HG03280 (cell line): ENCODE data around the gene ARHGAP22.

Experiments
- ATAC-seq: cut with Tn5 transposase; IDR thresholded peaks from one replicate; pipeline ENCODE4 v1.9.1; 2021; ENCODE audit warnings: mild to moderate bottlenecking, moderate library complexity; ENCODE audit not compliant: unreplicated experiment

The ARHGAP22 gene

DNA sequence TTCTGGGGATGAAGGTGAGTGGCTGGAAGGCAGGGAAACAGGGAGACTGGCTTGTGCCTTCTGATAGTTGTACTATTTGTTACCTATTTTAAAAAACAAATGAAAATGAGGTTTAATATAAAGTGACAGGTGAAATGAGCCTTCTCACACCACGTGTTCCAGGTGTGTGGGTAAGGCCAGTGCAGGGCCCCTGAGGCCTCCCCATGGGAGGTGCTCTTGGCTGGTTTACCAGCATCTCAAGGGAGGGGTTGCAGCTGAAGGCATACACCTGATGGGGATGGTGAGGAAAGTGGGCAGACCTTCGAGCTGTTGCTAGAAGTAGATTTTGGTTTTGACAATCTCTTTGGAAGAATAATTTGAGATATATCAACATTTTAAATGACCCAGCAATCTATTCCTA, 103.6 kb downstream of the ARHGAP22 start:
- ATAC-seq = no peak

DNA sequence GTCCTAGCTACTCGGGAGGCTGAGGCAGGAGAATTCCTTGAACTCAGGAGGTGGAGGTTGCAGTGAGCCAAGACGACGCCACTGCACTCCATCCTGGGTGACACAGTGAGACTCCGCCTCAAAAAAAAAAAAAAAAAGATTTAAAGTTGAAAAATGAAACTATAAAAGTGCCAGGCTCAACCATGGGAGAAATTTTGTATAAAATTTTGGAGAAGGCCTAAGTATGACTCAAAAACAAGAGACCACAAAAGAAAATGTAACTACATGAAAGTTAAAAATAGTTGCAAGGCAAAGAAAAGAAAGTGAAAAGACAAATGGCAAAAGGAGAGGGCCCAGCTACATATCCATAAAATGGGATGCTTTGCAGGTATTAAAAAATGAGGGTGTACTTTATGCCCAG, 104.1 kb downstream of the ARHGAP22 start:
- ATAC-seq = no peak

DNA sequence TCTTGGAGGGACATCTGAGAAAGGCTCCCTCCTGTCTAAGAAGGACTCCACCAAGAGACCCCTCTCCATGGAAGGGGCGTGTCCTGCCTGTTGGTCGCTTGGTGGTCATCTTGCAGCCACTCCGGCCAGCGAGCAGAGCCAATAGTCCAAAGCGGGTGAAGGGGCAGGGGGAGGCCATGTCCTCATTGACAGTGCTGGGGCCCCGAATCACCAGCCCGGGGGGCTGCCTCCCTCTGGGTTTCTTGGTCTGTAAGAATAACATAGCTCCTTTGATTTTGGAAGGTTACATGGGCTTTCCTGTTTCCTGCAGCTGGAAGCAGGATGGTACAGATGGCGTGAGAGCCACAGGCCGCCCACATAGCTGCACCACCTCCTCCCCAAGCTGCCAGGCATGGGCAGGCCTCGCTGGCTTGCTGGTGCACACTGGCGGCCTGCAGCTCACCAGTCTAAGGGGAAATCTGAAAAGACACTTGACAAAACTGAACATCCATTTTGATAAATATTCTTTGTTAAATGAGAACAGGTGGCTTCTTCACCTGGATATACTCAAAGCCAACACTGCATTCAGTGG, 105.8 kb downstream of the ARHGAP22 start:
- ATAC-seq = no peak

DNA sequence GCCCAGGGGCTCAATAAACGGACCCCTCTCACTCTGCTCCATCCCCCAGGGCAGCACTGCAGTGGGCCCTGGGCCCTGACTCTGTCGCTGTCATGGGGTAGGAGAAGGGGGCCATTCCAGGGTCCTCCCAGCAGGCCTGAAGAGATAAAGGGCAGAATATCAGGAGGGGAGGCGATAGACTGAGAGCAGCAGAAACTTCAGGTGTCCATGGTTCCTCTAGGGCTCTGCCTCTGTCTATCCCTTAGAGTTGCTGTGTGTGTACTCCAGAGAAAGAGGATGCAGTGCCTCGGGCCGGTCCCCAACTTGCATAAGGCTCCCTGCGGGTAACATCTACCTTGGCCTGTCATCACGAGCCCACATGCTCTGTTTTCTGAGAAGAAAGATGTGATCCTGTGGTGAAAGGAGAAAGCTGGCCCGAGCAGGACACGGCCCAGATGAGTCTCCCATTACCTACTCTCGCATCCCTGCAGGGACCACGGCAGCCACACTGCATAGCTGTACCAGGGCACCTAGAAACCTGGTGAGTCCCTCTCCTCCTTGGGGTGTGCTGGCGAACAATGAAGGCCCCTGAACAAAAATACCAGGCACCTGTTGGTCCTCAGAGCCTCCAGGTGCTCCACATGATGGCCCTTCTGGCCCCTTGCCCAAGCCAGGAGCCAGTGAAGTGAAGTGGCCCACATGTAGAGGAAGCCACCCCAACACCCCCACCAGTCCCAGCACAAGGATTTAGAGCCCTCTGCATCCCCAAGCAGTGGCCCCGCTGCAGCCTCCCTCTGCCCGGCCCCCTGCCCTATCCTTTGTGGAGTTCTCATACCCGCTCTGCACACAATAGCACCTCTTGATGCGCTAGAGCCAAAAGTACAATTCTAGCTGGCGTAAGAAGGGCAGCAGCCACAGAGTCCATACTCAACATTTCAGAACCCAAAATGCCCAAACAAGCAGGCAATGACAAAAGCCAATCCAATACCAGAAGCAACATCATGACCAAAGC, 106.8 kb downstream of the ARHGAP22 start:
- ATAC-seq = no peak

DNA sequence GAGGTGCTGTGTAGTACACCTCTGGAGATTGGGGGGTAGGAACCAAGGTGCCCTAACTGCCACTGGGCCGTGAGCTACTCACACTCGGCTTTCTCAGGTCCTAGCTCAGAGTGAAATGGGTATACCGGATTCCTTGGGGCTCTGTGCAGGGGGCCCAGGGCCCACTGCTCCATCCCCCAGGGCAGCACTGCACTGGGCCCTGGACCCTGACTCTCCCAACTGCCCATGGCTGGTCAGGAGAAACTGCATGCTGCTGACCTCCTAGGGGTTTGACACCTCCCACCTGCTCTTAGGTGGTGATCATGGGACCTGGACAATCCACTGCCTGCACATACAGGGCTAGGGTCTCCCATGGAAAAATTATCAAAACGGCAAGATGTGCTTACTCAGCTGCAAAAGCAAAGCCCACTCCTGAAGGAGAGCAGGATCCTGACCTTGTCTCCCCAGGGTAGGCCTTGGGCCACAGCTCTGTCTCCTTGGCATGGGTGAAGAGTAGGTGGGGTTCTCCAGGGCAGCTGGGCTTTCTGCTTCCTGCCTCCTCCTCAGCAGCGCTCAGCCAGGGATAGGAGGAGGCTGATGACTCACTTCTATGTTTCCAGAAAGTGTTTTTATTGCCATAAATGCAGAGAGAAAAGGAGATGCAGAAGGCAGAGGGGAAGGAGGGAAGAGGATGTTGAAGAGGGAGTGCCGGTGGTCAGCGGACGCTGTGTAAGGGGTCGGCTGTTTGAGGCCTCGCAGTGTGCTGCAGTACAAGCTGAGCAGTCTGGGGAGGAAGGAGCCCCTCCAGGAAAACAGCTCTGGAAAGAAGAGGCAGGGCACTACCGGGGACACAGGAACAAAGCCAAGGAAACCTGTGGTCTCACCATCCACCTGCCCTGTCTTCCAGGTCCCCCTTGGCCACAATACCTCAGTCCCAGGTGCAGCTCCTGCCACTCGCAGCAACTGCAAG, 107.8 kb downstream of the ARHGAP22 start:
- ATAC-seq = no peak

DNA sequence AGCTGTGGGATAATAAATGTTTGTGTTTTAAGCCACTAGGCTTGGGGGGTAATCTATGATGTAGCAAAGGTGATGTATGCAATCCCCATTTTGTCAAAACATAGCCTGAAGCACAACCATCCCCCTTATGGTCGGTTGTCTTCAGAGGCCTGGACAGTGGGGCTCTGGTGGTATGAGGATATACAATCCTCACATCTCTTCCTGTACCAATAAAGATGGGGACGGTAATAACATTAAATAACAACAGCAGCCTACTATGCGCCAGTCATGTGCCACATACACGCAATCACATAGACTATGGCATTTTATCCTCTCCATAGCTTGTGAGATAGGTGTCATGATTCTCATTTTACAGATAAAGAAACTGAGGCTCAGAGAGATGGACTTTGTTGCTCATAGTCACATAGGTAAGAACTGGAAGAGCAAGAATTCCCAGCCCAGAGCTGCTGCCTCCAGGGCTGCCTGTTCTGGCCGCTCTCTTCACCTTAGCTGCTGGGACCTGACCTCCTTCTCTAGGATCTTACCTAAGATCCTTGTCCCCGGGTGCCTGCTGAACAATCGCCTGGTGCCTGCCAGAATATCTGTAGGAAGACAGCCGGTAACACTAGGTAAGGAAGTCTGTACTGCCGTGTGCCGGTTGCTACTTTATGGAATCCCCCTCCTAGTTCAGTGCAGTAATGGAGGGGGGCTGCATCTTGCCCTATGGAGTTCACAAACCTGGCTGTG, 108.6 kb downstream of the ARHGAP22 start:
- ATAC-seq = no peak

DNA sequence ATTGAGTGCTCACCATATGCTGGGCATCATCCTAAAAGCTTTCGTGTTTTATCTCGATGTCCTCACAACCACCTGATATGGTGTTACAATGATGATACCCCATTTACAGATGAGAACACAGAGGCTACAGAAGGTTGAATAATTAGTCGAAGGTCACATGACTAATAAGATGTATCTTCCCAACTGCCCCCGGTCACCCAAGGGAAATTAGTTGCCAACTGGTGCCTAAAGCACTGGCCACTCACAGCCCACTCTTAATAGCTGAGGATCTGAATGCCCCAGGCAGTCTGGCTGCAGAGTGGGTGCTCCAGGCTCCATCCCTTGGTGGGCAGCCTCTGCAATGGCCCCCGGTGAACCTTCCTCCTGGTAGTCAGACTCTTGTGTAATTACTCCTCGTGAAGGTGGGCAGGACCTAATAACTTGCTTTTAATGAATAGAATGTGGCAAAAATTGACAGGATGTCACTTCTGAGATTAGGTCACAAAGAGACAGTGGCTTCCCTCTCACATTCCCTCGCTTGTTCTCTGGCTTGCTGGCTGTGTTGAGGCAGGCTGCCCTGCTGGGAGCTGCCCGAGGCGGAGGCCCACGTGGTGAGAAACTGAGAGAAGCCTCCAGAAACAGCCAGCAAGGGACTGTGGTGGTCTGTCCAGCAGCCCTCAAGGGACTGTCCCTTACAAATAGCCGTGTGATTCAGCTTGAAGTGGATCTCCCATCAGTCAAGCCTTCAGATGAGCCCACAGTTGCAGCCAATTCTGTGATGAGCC, 109.4 kb downstream of the ARHGAP22 start:
- ATAC-seq = no peak

DNA sequence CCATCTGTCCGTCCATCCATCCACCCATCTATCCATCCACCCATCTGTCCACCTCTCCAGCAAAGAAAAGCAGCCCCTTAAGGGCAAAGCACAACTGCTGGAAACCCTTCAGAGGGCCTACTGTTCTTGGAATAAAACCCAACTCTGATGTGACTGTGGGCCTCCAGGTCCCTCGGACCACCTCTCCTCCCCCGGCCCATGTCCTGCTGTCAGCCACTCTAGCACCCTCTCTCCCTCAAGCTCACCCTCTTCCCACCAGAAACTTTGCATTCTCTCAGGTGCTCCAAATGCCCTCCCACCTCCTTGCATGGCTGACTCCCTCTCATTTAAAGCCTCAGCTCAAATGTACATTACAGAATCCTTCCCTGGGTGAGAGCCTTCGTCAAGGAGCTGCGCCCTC, 110.3 kb downstream of the ARHGAP22 start:
- no peak for ATAC-seq

DNA sequence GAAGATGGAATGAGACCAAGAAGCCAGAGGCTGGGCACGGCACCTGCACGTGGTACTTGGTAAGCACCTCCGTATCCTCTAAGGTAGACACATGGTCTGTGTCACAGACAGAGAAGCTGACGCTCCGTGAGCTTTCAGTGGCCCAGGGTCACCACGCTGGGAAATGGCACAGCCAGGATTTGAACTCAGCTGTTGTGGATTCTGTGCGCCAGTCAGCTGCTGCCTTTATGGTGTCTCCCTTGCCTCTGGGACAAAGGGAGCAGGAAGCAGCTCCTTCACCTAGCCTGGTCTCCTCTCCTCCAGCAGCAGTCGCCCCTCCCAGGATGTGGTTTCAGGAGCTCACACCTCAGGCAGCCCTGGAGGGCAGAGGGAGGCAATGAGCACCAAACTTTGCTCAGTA, 110.8 kb downstream of the ARHGAP22 start:
- no peak for ATAC-seq

DNA sequence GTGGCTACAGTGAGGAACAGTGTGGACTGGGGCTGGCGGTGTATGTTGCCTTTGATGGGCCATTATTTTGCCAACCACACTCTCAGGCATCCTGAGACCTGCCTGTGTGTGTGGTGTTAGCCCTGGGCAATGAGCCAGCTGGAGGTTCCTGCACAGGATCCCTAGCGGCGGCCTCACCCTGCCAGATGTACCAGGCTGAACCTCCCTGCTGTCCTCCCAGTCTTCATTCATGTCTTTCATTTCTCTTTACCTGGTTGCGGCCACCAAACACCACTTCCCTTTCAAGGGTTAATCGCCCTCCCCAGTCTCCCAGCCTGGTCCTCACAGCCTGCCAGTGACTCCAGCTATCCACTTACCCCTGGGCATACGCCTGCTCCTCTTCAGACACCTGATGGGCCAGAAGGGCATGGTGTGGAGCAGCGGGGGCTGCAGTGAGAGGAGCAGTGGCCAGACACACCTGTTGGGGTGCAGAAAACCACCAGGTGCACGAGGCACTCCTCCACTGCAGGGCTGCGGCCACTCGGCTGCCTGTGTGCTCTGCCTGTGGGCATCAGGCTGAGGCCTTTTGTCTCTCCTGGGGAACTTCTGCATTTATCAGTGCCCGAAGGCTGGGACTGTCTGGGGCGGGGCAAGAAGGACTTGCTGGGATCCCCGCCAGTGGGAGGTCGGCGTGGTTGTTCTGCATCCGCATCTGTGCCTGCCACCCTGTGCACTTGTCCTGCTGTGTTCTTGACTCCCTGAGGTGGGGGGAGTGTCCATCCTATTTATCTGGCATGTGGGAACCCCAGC, 111.6 kb downstream of the ARHGAP22 start:
- ATAC-seq = no peak

DNA sequence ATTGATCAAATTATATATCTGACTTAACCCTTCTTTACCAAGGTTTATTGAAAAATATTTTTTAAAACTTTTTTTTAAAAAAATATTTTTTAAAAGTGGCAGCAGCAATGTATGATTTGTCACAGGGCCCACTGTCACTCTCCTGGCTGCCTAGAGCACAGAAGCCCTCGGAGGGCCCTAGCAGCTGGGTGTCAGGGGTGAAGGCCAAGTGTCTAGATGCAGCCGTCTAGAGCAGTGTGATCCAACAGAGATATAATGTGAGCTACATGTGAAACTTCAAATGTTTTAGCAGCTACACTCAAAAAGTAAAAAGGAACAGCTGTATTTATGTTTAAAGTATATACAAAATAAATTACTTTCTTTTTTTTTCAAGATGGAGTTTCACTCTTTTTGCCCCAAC, 112.7 kb downstream of the ARHGAP22 start:
- no peak for ATAC-seq

DNA sequence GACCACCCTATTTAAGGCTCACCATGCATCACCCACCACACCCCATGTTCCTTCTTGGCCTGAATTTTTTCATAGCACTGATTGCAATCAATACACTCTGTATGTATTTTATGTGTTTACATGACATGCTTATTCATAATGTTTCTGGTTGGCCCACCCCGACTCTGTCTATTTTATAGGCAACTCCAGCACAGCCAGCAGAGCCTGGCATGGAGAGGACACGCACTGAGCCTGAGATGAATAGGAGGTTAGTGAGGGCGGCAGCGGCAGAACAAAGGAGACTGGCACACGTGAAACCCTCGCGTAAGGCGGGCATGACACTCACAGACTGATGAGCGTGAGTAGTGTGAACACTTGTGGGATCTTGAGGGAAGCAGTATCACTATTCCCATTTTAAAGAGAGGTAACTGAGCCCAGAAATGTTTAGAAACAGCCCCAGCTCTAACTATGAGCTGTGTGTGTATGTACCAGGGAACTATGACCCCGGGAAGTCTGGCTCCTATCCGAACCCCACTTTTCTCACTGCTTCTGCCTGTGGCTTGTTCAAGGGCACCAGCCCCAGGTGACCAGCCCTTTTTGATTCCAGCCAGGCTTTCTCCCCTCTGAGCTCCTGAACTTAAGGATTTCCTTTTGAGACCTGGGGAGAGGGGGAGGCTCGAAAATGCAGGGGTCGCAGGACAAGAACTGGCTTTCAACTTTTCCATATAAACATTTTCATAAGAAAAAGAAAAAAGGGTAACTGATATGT, 113.3 kb downstream of the ARHGAP22 start:
- no peak for ATAC-seq

DNA sequence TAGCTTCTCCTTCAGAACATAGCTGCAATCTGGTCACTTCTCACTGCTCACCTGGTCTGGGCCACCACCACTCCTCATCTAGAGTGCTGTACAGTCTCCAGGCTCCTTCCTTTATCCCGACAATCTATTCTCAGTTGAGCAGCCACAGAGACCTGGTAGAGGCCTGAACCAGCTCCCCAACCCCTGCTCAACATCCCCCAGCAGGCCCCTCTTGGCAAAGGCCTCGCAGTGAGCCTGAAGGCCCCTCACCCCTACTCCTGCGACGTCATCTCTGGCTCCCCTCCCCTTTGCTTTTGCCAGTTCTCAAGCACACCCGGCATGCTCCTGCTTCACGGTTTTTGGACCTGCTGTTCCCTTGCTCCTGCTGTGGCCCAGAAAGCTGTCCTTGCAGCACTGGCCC, 113.9 kb downstream of the ARHGAP22 start:
- ATAC-seq = no peak

DNA sequence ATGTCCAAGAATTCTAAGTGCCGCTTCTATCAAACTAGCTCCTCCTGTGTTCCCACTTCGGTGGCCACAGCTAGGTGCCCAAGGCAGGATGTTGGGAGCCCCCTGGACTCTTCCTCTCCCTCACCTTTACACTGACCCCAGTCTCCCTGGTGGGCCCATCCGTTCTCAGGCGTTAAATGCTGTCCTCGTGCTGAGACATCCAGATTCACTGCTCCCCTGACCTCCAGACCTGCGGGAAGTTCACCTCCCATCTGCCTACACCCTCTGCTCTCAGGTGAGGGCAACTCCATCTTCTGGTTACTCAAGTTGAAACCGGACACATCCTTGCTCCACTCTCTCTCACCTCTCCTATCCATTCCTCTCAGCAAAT, 114.3 kb downstream of the ARHGAP22 start:
- no peak for ATAC-seq

DNA sequence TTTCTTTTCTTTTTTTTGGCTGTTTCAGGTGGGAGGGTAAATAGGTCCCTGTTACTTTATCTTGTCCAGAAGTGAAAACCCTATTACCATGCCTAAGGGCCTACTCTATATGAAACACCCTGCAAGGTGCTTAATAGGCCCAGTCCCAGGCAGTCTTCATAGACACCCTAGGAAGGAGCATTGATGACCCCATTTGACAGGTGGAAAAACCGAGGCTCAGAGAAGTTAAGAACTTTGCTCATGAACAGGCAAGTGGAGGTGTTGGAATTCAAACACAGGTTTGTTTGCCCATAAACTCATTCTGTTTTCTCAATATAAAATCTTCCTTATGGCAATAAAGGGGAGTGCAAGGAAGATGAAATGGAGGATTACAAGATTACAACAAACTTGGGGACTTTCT, 115.8 kb downstream of the ARHGAP22 start:
- no peak for ATAC-seq

DNA sequence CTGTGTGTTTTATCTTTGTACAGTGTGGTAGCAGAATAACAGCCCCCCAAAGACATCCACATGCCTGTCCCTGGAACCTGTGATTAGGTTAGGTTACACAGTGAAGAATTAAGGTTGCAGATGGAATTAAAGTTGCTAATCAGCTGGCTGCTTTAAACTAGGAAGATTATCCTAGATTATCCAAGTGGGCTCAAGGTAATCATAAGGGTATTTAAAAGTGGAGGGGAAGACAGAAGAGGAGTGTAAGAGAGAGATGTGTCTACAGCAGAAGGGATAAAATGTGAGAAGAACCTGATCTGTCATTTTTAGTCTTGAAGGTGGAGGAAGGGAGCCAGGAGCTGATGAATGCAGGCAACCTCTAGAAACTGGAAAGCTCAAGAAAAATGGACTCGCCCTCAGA, 117.6 kb downstream of the ARHGAP22 start:
- no peak for ATAC-seq

DNA sequence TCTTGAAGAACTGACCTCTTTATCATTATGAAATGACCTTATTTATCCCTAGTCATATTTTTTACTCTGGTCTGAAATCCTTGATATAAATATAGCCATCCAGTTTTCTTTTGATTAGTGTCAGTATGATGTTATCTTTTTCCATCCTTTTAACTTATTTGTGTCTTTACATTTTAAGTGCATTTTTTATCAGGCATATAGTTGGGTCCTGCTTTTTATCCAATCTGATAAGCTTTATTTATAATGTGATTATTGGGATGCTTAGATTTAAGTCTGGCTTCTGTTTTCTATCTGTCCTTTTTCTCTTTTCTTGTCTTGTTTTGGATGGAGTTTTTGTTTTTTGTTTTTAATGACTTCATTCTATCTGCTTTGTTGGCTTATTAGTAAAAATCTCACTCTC, 119.2 kb downstream of the ARHGAP22 start:
- ATAC-seq = no peak

DNA sequence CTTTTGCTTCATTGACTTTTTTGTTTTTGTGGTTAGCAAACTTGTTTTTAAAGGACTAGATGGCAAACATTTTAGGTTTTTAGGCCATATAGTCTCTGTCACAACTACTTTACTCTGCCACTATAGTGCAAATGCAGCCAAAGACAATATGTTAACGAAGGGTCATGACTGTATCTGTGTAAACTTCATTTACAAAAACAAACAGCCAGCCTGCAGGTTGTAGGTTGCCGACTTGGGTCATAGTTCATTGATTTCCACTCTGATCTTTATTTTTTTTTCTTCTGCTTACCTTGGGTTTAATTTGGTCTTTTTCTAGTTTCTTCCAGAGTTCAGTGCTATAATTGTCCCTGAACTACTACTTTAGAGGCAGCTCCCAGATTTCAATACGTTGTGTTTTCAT, 120.0 kb downstream of the ARHGAP22 start:
- ATAC-seq = no peak

DNA sequence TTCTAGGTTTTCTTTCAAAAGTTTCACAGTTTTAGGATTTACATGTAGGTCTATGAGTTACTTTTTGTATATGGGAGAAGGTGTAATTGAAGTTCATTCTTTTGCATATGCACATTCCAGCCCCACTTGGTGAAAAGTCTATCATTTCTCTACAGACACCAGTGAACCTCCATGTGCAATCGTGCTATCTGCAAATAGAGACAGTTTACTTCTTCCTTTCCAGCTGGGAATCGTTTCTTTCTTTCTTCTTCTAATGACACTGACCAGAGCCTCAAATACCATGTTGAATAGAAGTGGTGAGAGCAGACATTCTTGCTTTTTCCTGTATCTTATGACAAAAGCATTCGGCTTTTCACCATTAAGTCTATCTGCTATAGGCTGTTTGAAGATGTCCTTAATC, 122.7 kb downstream of the ARHGAP22 start:
- ATAC-seq = no peak
